Left lung (tissue), 10 donors: ENCODE results near the gene SUSD2. TPM values are rescaled to one million over a fixed set of nuclear protein-coding genes. Genes with fewer than 3 reads are reported as not detected.
"Not testable (repeated sequence)": the region's sequence is repeated elsewhere in the genome, so short reads cannot be mapped to it uniquely, and the experiment has no call there.

Source experiments
- ATAC-seq: fragments of 200-7000 bp; cut with Tn5 transposase; one replicate; pipeline ENCODE4 v1.9.1; 2020; ENCODE audit warnings: moderate library complexity
- DNase-seq, 4 donors: peaks; one replicate each; pipeline ENCODE4 v3.0.0-alpha.2; 2013 to 2020
- H3K27ac ChIP-seq, 2 donors: fragments of 200-600 bp; sonication (generic) in 1 of 2; one replicate each; pipeline versions ENCODE4 v1.5.0 to v1.8.0; 2020 to 2021
- H3K27me3 ChIP-seq, 2 donors: fragments of 200-600 bp; sonication (generic) in 1 of 2; one replicate each; pipeline versions ENCODE4 v1.5.0 to v1.8.0; 2020 to 2021
- H3K36me3 ChIP-seq, 2 donors: fragments of 200-600 bp; sonication (generic) in 1 of 2; one replicate each; pipeline versions ENCODE4 v1.5.0 to v1.8.0; 2020 to 2021
- H3K4me1 ChIP-seq, 2 donors: fragments of 200-600 bp; one replicate each; pipeline ENCODE4 v1.8.0; 2021
- H3K4me3 ChIP-seq, 2 donors: fragments of 200-600 bp; sonication (generic) in 1 of 2; one replicate each; pipeline versions ENCODE4 v1.5.0 to v1.8.0; 2020 to 2021; ENCODE audit warnings: mild to moderate bottlenecking in 1 of 2
- H3K9me3 ChIP-seq, 2 donors: fragments of 200-600 bp; sonication (generic) in 1 of 2; one replicate each; pipeline versions ENCODE4 v1.5.0 to v1.8.0; 2020 to 2021
- CTCF ChIP-seq, 2 donors: fragments of 200-600 bp; sonication (generic) in 1 of 2; IDR thresholded peaks; one replicate each; pipeline versions ENCODE4 v1.5.0 to v1.8.0; 2021; ENCODE audit warnings: antibody characterized with exemption in 2 of 2
- intact Hi-C, 2 donors: fragments of 100-400 bp; cut with DNase I; formaldehyde crosslinking; loops; one replicate each; pipeline versions ENCODE4 v1.11.2 to v1.14.2; 2022
- polyA plus RNA-seq, 6 donors: library from polyadenylated mRNA; unstranded; fragments of 120-200 nt; gene quantifications; one replicate each; pipeline ENCODE4 v1.2.1, GENCODE V29; 2013; ENCODE audit not compliant: insufficient read length in 6 of 6
- total RNA-seq, 2 donors: library from RNA; stranded (reverse); fragmentation: NEBNext Ultra II Directional; extraction: Animal tissue kit (Norgen Biotek cat#: 25700); gene quantifications; one replicate each; pipeline ENCODE4 v1.2.1, GENCODE V29; 2021
- donor health status: DM: no; HTN: yes; CAD: no.
- donor health status: DM: no; HTN: no; CAD: no.

Gene SUSD2
- total and polyA plus RNA-seq, 8 donors: 8.2 to 374 (median 17.0) TPM

- peak; percentile 90 for ATAC-seq
- H3K4me1 ChIP-seq: peaks cover 33 to 62% of the 10 kb centered on the region in 2 donors
- H3K27ac ChIP-seq: peak overlapping the region; percentile 84 to 95
- intact Hi-C loops: no loop called here
- peak in 3 of 4 donors; percentile 33 to 71 (median 64) for DNase-seq
- no peaks in the 10 kb centered on the region for H3K9me3 ChIP-seq
- no peaks in the 10 kb centered on the region for H3K36me3 ChIP-seq
- no peak for TF ChIP-seq CTCF (IDR thresholded peaks at IDR 0.05)
- H3K4me3 ChIP-seq: no peak overlapping the region
- H3K27me3 ChIP-seq: no peaks in the 10 kb centered on the region
Measured at GRCh38 chr22:24208012-24208749, 26.9 kb downstream of the SUSD2 start.

- intact Hi-C loops: no loop called here
- no peaks in the 10 kb centered on the region for H3K27me3 ChIP-seq
- no peaks in the 10 kb centered on the region for H3K36me3 ChIP-seq
- ATAC-seq (no peak), DNase-seq (no peak)
- TF ChIP-seq CTCF (IDR thresholded peaks at IDR 0.05): no peak
- H3K4me3 ChIP-seq: no peak overlapping the region
- H3K9me3 ChIP-seq: no peaks in the 10 kb centered on the region
- peaks cover 33 to 62% of the 10 kb centered on the region in 2 donors for H3K4me1 ChIP-seq
- H3K27ac ChIP-seq: peak overlapping the region; percentile 84 to 95
Measured at GRCh38 chr22:24209016-24209415, 27.7 kb downstream of the SUSD2 start.

GRCh38 chr22:24209687-24210086 is 28.4 kb downstream of the SUSD2 start:
- Histone ChIP-seq H3K27ac (peak overlapping the region; percentile 13 to 95), H3K36me3 (no peaks in the 10 kb centered on the region), H3K4me3 (no peak overlapping the region), H3K4me1 (peaks cover 33 to 62% of the 10 kb centered on the region in 2 donors), H3K9me3 (no peaks in the 10 kb centered on the region), H3K27me3 (no peaks in the 10 kb centered on the region)
- no peak for ATAC-seq
- intact Hi-C loops: no loop called here
- peak in 2 of 4 donors; percentile 38 to 45 for DNase-seq
- no peak for TF ChIP-seq CTCF (IDR thresholded peaks at IDR 0.05)

GRCh38 chr22:24210409-24210808 is 29.1 kb downstream of the SUSD2 start:
- ATAC-seq, H3K4me3 ChIP-seq, intact Hi-C loops, H3K9me3 ChIP-seq, H3K36me3 ChIP-seq, H3K27me3 ChIP-seq: not testable (repeated sequence)
- peaks cover 33 to 55% of the 10 kb centered on the region in 2 donors for H3K4me1 ChIP-seq
- DNase-seq: peak in 1 of 4 donors; percentile 28
- peak overlapping the region in 1 of 2 donors; percentile 95 for H3K27ac ChIP-seq

DNA sequence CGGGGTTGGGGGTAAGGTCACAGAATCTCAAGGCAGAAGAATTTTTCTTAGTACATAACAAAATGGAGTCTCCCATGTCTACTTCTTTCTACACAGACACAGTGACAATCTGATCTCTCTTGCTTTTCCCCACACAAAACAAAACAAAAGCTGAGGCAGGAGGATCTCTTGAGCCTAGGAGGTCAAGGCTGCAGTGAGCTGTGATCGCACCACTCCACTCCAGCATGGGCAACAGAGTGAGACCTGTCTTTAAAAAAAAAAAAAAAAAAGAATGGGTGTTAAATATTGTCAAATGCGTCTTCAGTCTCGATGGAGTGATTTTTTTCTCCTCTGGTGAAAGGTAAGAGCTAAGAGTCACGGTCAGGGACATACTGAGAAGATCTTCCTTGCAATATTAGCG is 30.4 kb downstream of the SUSD2 start:
- H3K36me3 ChIP-seq: not testable (repeated sequence)

DNA sequence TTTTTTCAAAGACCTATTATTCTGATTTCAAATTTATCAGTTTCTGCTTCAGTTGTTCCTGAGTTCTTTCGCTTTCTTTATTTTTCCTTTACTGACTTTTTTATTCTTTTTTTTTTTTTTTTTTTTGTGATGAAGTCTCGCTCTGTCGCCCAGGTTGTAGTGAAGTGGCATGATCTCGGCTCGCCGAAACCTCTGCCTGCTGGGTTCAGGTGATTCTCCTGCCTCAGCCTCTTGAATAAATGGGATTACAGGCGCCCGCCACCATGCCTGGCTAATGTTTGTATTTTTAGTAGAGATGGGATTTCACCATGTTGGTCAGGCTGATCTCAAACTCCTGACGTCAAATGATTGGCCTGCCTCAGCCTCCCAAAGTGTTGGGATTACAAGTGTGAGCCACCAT is 31.8 kb downstream of the SUSD2 start:
- H3K9me3 ChIP-seq, H3K27ac ChIP-seq, H3K36me3 ChIP-seq, ATAC-seq, H3K4me3 ChIP-seq, intact Hi-C loops, H3K27me3 ChIP-seq: not testable (repeated sequence)
- DNase-seq: peak in 1 of 4 donors; percentile 16
- H3K4me1 ChIP-seq: peaks cover 14 to 28% of the 10 kb centered on the region in 2 donors

More for the DNA sequence above, 30.4 kb downstream of the SUSD2 start:
- H3K9me3 ChIP-seq, H3K27me3 ChIP-seq, ATAC-seq, H3K4me3 ChIP-seq, H3K27ac ChIP-seq, intact Hi-C loops, DNase-seq: not testable (repeated sequence)
- H3K4me1 ChIP-seq: peaks cover 25 to 42% of the 10 kb centered on the region in 2 donors
